Breast epithelium (tissue), 4 donors: ENCODE data around the gene FXYD7. TPM values are rescaled to one million over a fixed set of nuclear protein-coding genes. Genes with fewer than 3 reads are reported as not detected.

ENCODE experiments used
- DNase-seq, 2 donors: peaks; one replicate each; pipeline ENCODE4 v3.0.0-alpha.2; 2019; ENCODE audit warnings: low spot score in 2 of 2
- H3K27ac ChIP-seq, 2 donors: fragments of 200-600 bp; sonication (generic) in 1 of 2; one replicate each; pipeline ENCODE4 v1.5.1; 2016 to 2019; ENCODE audit warnings: mild to moderate bottlenecking in 1 of 2
- H3K27me3 ChIP-seq, 2 donors: fragments of 200-600 bp; sonication (generic) in 1 of 2; one replicate each; pipeline versions ENCODE4 v1.5.1 to v1.6.0; 2017 to 2019; ENCODE audit warnings: control low read depth in 1 of 2, mild to moderate bottlenecking in 1 of 2
- H3K36me3 ChIP-seq: fragments of 200-600 bp; one replicate; pipeline ENCODE4 v1.5.1; 2019
- H3K4me1 ChIP-seq, 2 donors: fragments of 200-600 bp; sonication (generic); one replicate each; pipeline ENCODE4 v1.5.1; 2016 to 2019; ENCODE audit warnings: control low read depth in 1 of 2
- H3K4me3 ChIP-seq, 3 donors: fragments of 200-600 bp; sonication (generic); 1 replicate in 2 of 3; 2 replicates in 1 of 3; pipeline ENCODE4 v1.5.1; 2016 to 2019; ENCODE audit warnings: mild to moderate bottlenecking in 3 of 3, moderate library complexity in 2 of 3
- H3K9me3 ChIP-seq, 2 donors: fragments of 200-600 bp; sonication (generic) in 1 of 2; one replicate each; pipeline ENCODE4 v1.5.1; 2016 to 2019; ENCODE audit warnings: control low read depth in 1 of 2
- CTCF ChIP-seq, 3 donors: fragments of 450-650 bp; IDR thresholded peaks; one replicate each; pipeline ENCODE4 v1.5.1; 2016 to 2017; ENCODE audit warnings: antibody characterized with exemption in 3 of 3, mild to moderate bottlenecking in 3 of 3, moderate library complexity in 3 of 3
- POLR2A ChIP-seq: fragments of 450-650 bp; IDR thresholded peaks from one replicate; pipeline ENCODE4 v1.6.1; 2016; ENCODE audit warnings: antibody characterized with exemption, mild to moderate bottlenecking, moderate library complexity
- POLR2AphosphoS5 ChIP-seq, 3 donors: sonication (generic); formaldehyde crosslinking; IDR thresholded peaks; one replicate each; pipeline ENCODE4 v1.6.1; 2017; ENCODE audit warnings: antibody characterized with exemption in 3 of 3
- intact Hi-C: fragments of 100-400 bp; cut with DNase I; formaldehyde crosslinking; loops from one replicate; pipeline ENCODE4 v1.15.1; 2023; ENCODE audit warnings: low total_unique reads
- total RNA-seq, 3 donors: library from RNA; depleted of rRNA; stranded (reverse); fragments of >200 nt; gene quantifications; one replicate each; pipeline ENCODE4 v1.1.0, GENCODE V29; 2016

FXYD7 gene
- total RNA-seq, 3 donors from 2014 or later = not detected

GRCh38 chr19:35130761-35131720 is 12.0 kb upstream of the FXYD7 start:
- Histone ChIP-seq H3K36me3 (no peaks in the 10 kb centered on the region), H3K4me1 (peaks cover 0 to 5% of the 10 kb centered on the region in 2 donors), H3K4me3 (no peak overlapping the region), H3K9me3 (no peaks in the 10 kb centered on the region), H3K27me3 (no peaks in the 10 kb centered on the region), H3K27ac (peak overlapping the region in 1 of 2 donors; percentile 25)
- no peak for DNase-seq
- intact Hi-C loops = loop anchor here (5.0 kb wide), 1 partner anchor 64 kb away; no protein-coding TSS in a partner anchor
- TF ChIP-seq CTCF (IDR thresholded peaks at IDR 0.05) (no peak), POLR2AphosphoS5 (IDR thresholded peaks at IDR 0.05) (no peak), POLR2A (no peak)

- intact Hi-C loops = loop anchor here (5.0 kb wide), 1 partner anchor 65 kb away; no protein-coding TSS in a partner anchor
- peak overlapping the region in 1 of 3 donors; percentile 30 for H3K4me3 ChIP-seq
- H3K36me3 ChIP-seq = no peaks in the 10 kb centered on the region
- TF ChIP-seq POLR2AphosphoS5 (IDR thresholded peaks at IDR 0.05) (no peak), POLR2A (no peak), CTCF (IDR thresholded peaks at IDR 0.05) (no peak)
- H3K27me3 ChIP-seq = no peaks in the 10 kb centered on the region
- no peaks in the 10 kb centered on the region for H3K9me3 ChIP-seq
- H3K27ac ChIP-seq = no peak overlapping the region
- DNase-seq = no peak
- no peaks in the 10 kb centered on the region for H3K4me1 ChIP-seq
Observed at GRCh38 chr19:35132254-35132653, 10.8 kb upstream of the FXYD7 start.

- Histone ChIP-seq H3K9me3 (no peaks in the 10 kb centered on the region), H3K36me3 (no peaks in the 10 kb centered on the region), H3K27ac (peak overlapping the region in 1 of 2 donors; percentile 80), H3K4me1 (no peaks in the 10 kb centered on the region), H3K4me3 (peak overlapping the region; percentile 18 to 37 (median 30)), H3K27me3 (no peaks in the 10 kb centered on the region)
- TF ChIP-seq POLR2A (no peak), CTCF (IDR thresholded peaks at IDR 0.05) (no peak), POLR2AphosphoS5 (IDR thresholded peaks at IDR 0.05) (no peak)
- no peak for DNase-seq
- intact Hi-C loops = loop anchor here (1.0 to 5.0 kb wide), 2 partner anchors 31 to 67 kb away; no protein-coding TSS in a partner anchor
Observed at GRCh38 chr19:35133826-35134225, 9.2 kb upstream of the FXYD7 start.

- Histone ChIP-seq H3K36me3 (no peaks in the 10 kb centered on the region), H3K9me3 (no peaks in the 10 kb centered on the region), H3K4me1 (no peaks in the 10 kb centered on the region), H3K27me3 (no peaks in the 10 kb centered on the region), H3K4me3 (peak within 1 kb of the TSS; percentile 18 to 58 (median 30)), H3K27ac (peak within 1 kb of the TSS; percentile 52 to 91)
- DNase-seq = no peak
- intact Hi-C loops = loop anchor here (5.0 kb wide), 1 partner anchor 67 kb away; no protein-coding TSS in a partner anchor
- TF ChIP-seq POLR2A = no peak
Observed at GRCh38 chr19:35134601-35135242, 8.3 kb upstream of the FXYD7 start, which contains the start of gene LGI4. Gene LGI4 (minus strand): TSS chr19:35135059. CDS start chr19:35134680, 379 bp downstream.

GRCh38 chr19:35135389-35135909 is 7.6 kb upstream of the FXYD7 start:
- H3K4me1 ChIP-seq = no peaks in the 10 kb centered on the region
- no peaks in the 10 kb centered on the region for H3K36me3 ChIP-seq
- H3K9me3 ChIP-seq = no peaks in the 10 kb centered on the region
- H3K27me3 ChIP-seq = no peaks in the 10 kb centered on the region
- H3K4me3 ChIP-seq = peak overlapping the region; percentile 18 to 58 (median 30)
- peak overlapping the region; percentile 52 to 91 for H3K27ac ChIP-seq
- intact Hi-C loops = no loop called here
- DNase-seq = no peak
- peak; percentile 85 to 96 (median 92) for TF ChIP-seq CTCF (IDR thresholded peaks at IDR 0.05)
- TF ChIP-seq POLR2A = no peak
